ENCODE results near the gene CYTIP.

The CYTIP gene

DNA sequence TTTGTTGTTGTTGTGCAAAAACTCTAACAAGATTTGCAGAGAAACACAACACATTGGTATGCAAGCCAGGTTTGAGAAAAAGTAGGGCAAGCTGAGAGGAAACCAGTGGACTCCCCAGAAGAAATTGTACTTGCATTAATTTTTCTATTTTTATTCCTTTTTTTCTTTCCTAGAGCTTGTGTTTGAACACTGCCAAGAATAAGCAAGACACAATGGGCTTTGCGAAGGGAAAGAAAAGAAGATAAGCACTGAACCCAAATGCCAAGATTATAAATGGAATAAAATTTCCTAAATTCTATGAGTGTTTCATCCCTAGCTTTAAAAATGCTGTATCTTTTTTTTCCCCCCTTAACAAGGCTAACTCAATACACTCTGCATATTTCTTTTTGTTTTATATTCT is 17.0 kb upstream of the CYTIP start:
- H4K91ac ChIP-seq (ENCODE audit: low read length): no peak overlapping the region
- no peak overlapping the region for H3K4me3 ChIP-seq (ENCODE audit: insufficient read depth in 1 of 2, low read depth in 1 of 2, low read length in 2 of 2)
- no peak overlapping the region for H3K9ac ChIP-seq (ENCODE audit: low read length)
- H3K9me3 ChIP-seq (ENCODE audit: control insufficient read depth, low read length): no peaks in the 10 kb centered on the region
- H3K14ac ChIP-seq (ENCODE audit: low read length in 2 of 2): no peak overlapping the region
- H3K27ac ChIP-seq (ENCODE audit: low read length, poor library complexity, severe bottlenecking): peak overlapping the region; percentile 89
- no peak overlapping the region for H3K18ac ChIP-seq (ENCODE audit: low read depth in 1 of 2, low read length in 2 of 2)
- DNase-seq: no peak
- H3K4me1 ChIP-seq (ENCODE audit: control insufficient read depth, insufficient read depth, low read depth, low read length): peaks cover 1% of the 10 kb centered on the region
- no CpG with 5 or more reads among the region's 1 CpG for WGBS
- no peak overlapping the region for H2BK12ac ChIP-seq (ENCODE audit: low read length in 2 of 2)
- H2BK120ac ChIP-seq (ENCODE audit: low read depth, low read length): no peak overlapping the region
- H2BK5ac ChIP-seq (ENCODE audit: low read depth, low read length, poor library complexity, severe bottlenecking): no peak overlapping the region
- no peaks in the 10 kb centered on the region for H3K36me3 ChIP-seq (ENCODE audit: control insufficient read depth in 1 of 2, insufficient read depth in 2 of 2, low read depth in 1 of 2, low read length in 2 of 2)
- no peak overlapping the region for H3K4ac ChIP-seq (ENCODE audit: low read depth in 1 of 2, low read length in 2 of 2)
- H2AFZ ChIP-seq (ENCODE audit: low read depth, low read length): no peak overlapping the region
- no peaks in the 10 kb centered on the region for H3K79me1 ChIP-seq (replicated peaks; ENCODE audit: low read length, poor library complexity, severe bottlenecking)
- no peaks in the 10 kb centered on the region for H3K27me3 ChIP-seq (ENCODE audit: control insufficient read depth in 1 of 2, insufficient read depth in 1 of 2, low read length in 2 of 2)
- H2AK5ac ChIP-seq (ENCODE audit: low read length, severe bottlenecking): no peak overlapping the region
- H4K8ac ChIP-seq (ENCODE audit: low read length): no peak overlapping the region
- H2BK15ac ChIP-seq (ENCODE audit: low read depth, poor library complexity, severe bottlenecking): no peak overlapping the region
- H3K23ac ChIP-seq (ENCODE audit: low read length in 2 of 2): no peak overlapping the region
- H3K4me2 ChIP-seq (ENCODE audit: low read length, poor library complexity, severe bottlenecking): peak overlapping the region; percentile 45

DNA sequence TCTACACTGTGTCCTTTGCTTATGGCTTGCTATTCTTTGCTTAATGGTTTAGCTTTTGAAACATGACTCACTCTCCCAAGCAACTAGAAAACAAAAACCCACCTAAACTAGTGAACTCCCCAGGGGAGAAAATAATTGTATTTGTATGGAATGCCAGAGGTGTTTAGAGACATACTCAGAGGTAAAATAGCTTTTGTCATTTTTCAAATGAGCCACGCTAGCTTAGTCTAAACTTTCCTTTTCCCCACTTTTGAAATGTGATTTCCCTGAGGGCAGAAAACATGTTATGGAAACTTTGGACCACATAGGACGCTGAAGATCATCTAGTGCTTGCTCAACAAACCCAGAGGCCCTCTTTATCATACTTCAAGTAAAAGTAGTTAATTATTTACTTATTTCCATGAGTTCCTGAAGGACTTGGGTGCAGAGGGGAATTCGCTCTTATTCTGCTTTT is 16.5 kb upstream of the CYTIP start:
- no peak overlapping the region for H3K4ac ChIP-seq (ENCODE audit: low read depth in 1 of 2, low read length in 2 of 2)
- H3K27ac ChIP-seq (ENCODE audit: low read length, poor library complexity, severe bottlenecking): peak overlapping the region; percentile 89
- no peak overlapping the region for H4K91ac ChIP-seq (ENCODE audit: low read length)
- H3K9me3 ChIP-seq (ENCODE audit: control insufficient read depth, low read length): no peaks in the 10 kb centered on the region
- H2BK15ac ChIP-seq (ENCODE audit: low read depth, poor library complexity, severe bottlenecking): no peak overlapping the region
- no peak overlapping the region for H2AK5ac ChIP-seq (ENCODE audit: low read length, severe bottlenecking)
- H2AFZ ChIP-seq (ENCODE audit: low read depth, low read length): no peak overlapping the region
- H3K4me2 ChIP-seq (ENCODE audit: low read length, poor library complexity, severe bottlenecking): peak overlapping the region; percentile 45
- peaks cover 1% of the 10 kb centered on the region for H3K4me1 ChIP-seq (ENCODE audit: control insufficient read depth, insufficient read depth, low read depth, low read length)
- no peak overlapping the region for H3K23ac ChIP-seq (ENCODE audit: low read length in 2 of 2)
- no peak overlapping the region for H2BK5ac ChIP-seq (ENCODE audit: low read depth, low read length, poor library complexity, severe bottlenecking)
- no peak overlapping the region for H2BK120ac ChIP-seq (ENCODE audit: low read depth, low read length)
- H3K4me3 ChIP-seq (ENCODE audit: insufficient read depth in 1 of 2, low read depth in 1 of 2, low read length in 2 of 2): no peak overlapping the region
- DNase-seq: peak; percentile 66
- no peaks in the 10 kb centered on the region for H3K79me1 ChIP-seq (replicated peaks; ENCODE audit: low read length, poor library complexity, severe bottlenecking)
- no peak overlapping the region for H4K8ac ChIP-seq (ENCODE audit: low read length)
- H3K18ac ChIP-seq (ENCODE audit: low read depth in 1 of 2, low read length in 2 of 2): no peak overlapping the region
- no peak overlapping the region for H3K9ac ChIP-seq (ENCODE audit: low read length)
- 19% methylated on average over 1 of the region's 3 CpGs for WGBS
- no peaks in the 10 kb centered on the region for H3K36me3 ChIP-seq (ENCODE audit: control insufficient read depth in 1 of 2, insufficient read depth in 2 of 2, low read depth in 1 of 2, low read length in 2 of 2)
- H3K14ac ChIP-seq (ENCODE audit: low read length in 2 of 2): no peak overlapping the region
- H2BK12ac ChIP-seq (ENCODE audit: low read length in 2 of 2): no peak overlapping the region
- H3K27me3 ChIP-seq (ENCODE audit: control insufficient read depth in 1 of 2, insufficient read depth in 1 of 2, low read length in 2 of 2): no peaks in the 10 kb centered on the region

DNA sequence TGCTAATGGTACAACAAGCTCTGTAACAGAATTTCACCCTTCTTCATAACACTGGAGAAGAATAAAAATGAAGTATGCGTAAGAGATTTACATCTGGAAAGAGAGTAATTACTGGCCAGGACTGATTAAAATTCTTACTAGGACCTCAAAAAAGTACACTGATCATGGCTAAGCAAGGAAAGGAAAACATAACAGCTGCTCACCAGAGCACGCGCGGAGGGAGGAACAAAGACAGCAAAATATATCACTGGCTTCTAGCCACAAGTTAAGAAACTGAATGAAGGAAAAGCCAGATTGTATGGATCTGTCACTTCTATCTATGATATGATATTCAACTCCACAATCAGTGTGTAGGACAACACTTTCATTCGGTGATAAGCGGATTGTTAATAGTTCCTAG is 15.6 kb upstream of the CYTIP start:
- no peaks in the 10 kb centered on the region for H3K9me3 ChIP-seq (ENCODE audit: control insufficient read depth, low read length)
- no peaks in the 10 kb centered on the region for H3K79me1 ChIP-seq (replicated peaks; ENCODE audit: low read length, poor library complexity, severe bottlenecking)
- H2BK15ac ChIP-seq (ENCODE audit: low read depth, poor library complexity, severe bottlenecking): no peak overlapping the region
- no peak overlapping the region for H3K4me2 ChIP-seq (ENCODE audit: low read length, poor library complexity, severe bottlenecking)
- no peaks in the 10 kb centered on the region for H3K36me3 ChIP-seq (ENCODE audit: control insufficient read depth in 1 of 2, insufficient read depth in 2 of 2, low read depth in 1 of 2, low read length in 2 of 2)
- no peak overlapping the region for H2BK12ac ChIP-seq (ENCODE audit: low read length in 2 of 2)
- no peak overlapping the region for H3K4ac ChIP-seq (ENCODE audit: low read depth in 1 of 2, low read length in 2 of 2)
- H3K4me3 ChIP-seq (ENCODE audit: insufficient read depth in 1 of 2, low read depth in 1 of 2, low read length in 2 of 2): no peak overlapping the region
- H2BK5ac ChIP-seq (ENCODE audit: low read depth, low read length, poor library complexity, severe bottlenecking): no peak overlapping the region
- H3K27me3 ChIP-seq (ENCODE audit: control insufficient read depth in 1 of 2, insufficient read depth in 1 of 2, low read length in 2 of 2): no peaks in the 10 kb centered on the region
- no peak for DNase-seq
- no peak overlapping the region for H3K23ac ChIP-seq (ENCODE audit: low read length in 2 of 2)
- peaks cover 1% of the 10 kb centered on the region for H3K4me1 ChIP-seq (ENCODE audit: control insufficient read depth, insufficient read depth, low read depth, low read length)
- H3K18ac ChIP-seq (ENCODE audit: low read depth in 1 of 2, low read length in 2 of 2): no peak overlapping the region
- H4K8ac ChIP-seq (ENCODE audit: low read length): no peak overlapping the region
- no peak overlapping the region for H3K9ac ChIP-seq (ENCODE audit: low read length)
- 100% methylated on average over 2 of the region's 6 CpGs for WGBS
- H4K91ac ChIP-seq (ENCODE audit: low read length): no peak overlapping the region
- no peak overlapping the region for H2AFZ ChIP-seq (ENCODE audit: low read depth, low read length)
- no peak overlapping the region for H2BK120ac ChIP-seq (ENCODE audit: low read depth, low read length)
- no peak overlapping the region for H2AK5ac ChIP-seq (ENCODE audit: low read length, severe bottlenecking)
- peak overlapping the region; percentile 89 for H3K27ac ChIP-seq (ENCODE audit: low read length, poor library complexity, severe bottlenecking)
- no peak overlapping the region for H3K14ac ChIP-seq (ENCODE audit: low read length in 2 of 2)

DNA sequence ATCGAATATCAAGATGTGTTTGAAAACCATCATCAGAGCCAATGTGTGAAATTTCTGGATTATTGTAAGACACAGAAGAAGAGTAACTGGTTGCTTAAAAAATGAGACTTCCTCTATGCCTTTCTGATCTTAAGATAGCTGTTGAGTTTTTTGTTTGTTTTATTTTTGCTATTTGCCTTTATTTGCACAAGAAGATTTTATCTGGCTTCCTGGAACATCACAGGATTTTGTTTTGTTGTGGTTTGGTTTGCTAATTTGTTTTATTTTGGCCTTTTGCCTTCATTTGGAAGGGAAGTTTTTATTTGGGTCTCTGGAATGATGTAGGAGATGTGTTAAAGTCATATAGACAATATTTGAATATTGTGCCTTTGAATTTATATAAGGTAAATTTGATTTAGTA is 3.9 kb upstream of the CYTIP start:
- Histone ChIP-seq H4K8ac (ENCODE audit: low read length) (no peak overlapping the region), H4K91ac (ENCODE audit: low read length) (no peak overlapping the region), H3K79me1 (replicated peaks; ENCODE audit: low read length, poor library complexity, severe bottlenecking) (no peaks in the 10 kb centered on the region), H3K9me3 (ENCODE audit: control insufficient read depth, low read length) (no peaks in the 10 kb centered on the region), H3K4me3 (ENCODE audit: insufficient read depth in 1 of 2, low read depth in 1 of 2, low read length in 2 of 2) (no peak overlapping the region), H3K4me2 (ENCODE audit: low read length, poor library complexity, severe bottlenecking) (no peak overlapping the region), H2BK15ac (ENCODE audit: low read depth, poor library complexity, severe bottlenecking) (no peak overlapping the region), H3K4ac (ENCODE audit: low read depth in 1 of 2, low read length in 2 of 2) (no peak overlapping the region), H2BK5ac (ENCODE audit: low read depth, low read length, poor library complexity, severe bottlenecking) (no peak overlapping the region), H2BK12ac (ENCODE audit: low read length in 2 of 2) (no peak overlapping the region), H3K23ac (ENCODE audit: low read length in 2 of 2) (no peak overlapping the region), H3K18ac (ENCODE audit: low read depth in 1 of 2, low read length in 2 of 2) (no peak overlapping the region), H3K9ac (ENCODE audit: low read length) (no peak overlapping the region), H2AK5ac (ENCODE audit: low read length, severe bottlenecking) (no peak overlapping the region), H3K27me3 (ENCODE audit: control insufficient read depth in 1 of 2, insufficient read depth in 1 of 2, low read length in 2 of 2) (no peaks in the 10 kb centered on the region), H3K36me3 (ENCODE audit: control insufficient read depth in 1 of 2, insufficient read depth in 2 of 2, low read depth in 1 of 2, low read length in 2 of 2) (no peaks in the 10 kb centered on the region), H3K4me1 (ENCODE audit: control insufficient read depth, insufficient read depth, low read depth, low read length) (peaks cover 3% of the 10 kb centered on the region), H2AFZ (ENCODE audit: low read depth, low read length) (no peak overlapping the region), H2BK120ac (ENCODE audit: low read depth, low read length) (no peak overlapping the region), H3K27ac (ENCODE audit: low read length, poor library complexity, severe bottlenecking) (no peak overlapping the region), H3K14ac (ENCODE audit: low read length in 2 of 2) (no peak overlapping the region)
- 86% methylated on average over 1 of the region's 1 CpG for WGBS
- no peak for DNase-seq

All from mesenchymal stem cell (in vitro differentiated cells and primary cell).